Hepatic stellate cell (primary cell): ENCODE data around the gene MACROD2.

Source experiments
- DNase-seq: peaks from one replicate; pipeline ENCODE4 v3.0.0; 2011; ENCODE audit warnings: low spot score

The MACROD2 gene

GRCh38 chr20:14531786-14532185, 536.5 kb downstream of the MACROD2 start:
- DNase-seq, result no peak

- no peak for DNase-seq
Observed at GRCh38 chr20:14536738-14537137, 541.4 kb downstream of the MACROD2 start.

- DNase-seq, result no peak
Observed at GRCh38 chr20:14538433-14538832, 543.1 kb downstream of the MACROD2 start.

GRCh38 chr20:14543040-14543439, 547.7 kb downstream of the MACROD2 start:
- no peak for DNase-seq

- no peak for DNase-seq
Observed at GRCh38 chr20:14544688-14545087, 549.4 kb downstream of the MACROD2 start.

GRCh38 chr20:14550655-14551054, 555.3 kb downstream of the MACROD2 start:
- DNase-seq, result no peak

- no peak for DNase-seq
Observed at GRCh38 chr20:14553774-14554534, 558.6 kb downstream of the MACROD2 start.

- no peak for DNase-seq
Observed at GRCh38 chr20:14555676-14556075, 560.4 kb downstream of the MACROD2 start.

GRCh38 chr20:14556206-14556605, 560.9 kb downstream of the MACROD2 start:
- no peak for DNase-seq

GRCh38 chr20:14559612-14560011, 564.3 kb downstream of the MACROD2 start:
- DNase-seq, result no peak

GRCh38 chr20:14561741-14562221, 566.5 kb downstream of the MACROD2 start:
- DNase-seq, result no peak

GRCh38 chr20:14562981-14563380, 567.7 kb downstream of the MACROD2 start:
- DNase-seq, result no peak

GRCh38 chr20:14566505-14566904, 571.2 kb downstream of the MACROD2 start:
- no peak for DNase-seq

GRCh38 chr20:14568225-14568624, 572.9 kb downstream of the MACROD2 start:
- no peak for DNase-seq

- DNase-seq, result no peak
Observed at GRCh38 chr20:14568701-14569100, 573.4 kb downstream of the MACROD2 start.

GRCh38 chr20:14569641-14570040, 574.3 kb downstream of the MACROD2 start:
- no peak for DNase-seq

GRCh38 chr20:14570811-14571210, 575.5 kb downstream of the MACROD2 start:
- DNase-seq, result no peak

- DNase-seq, result no peak
Observed at GRCh38 chr20:14573676-14574075, 578.4 kb downstream of the MACROD2 start.

GRCh38 chr20:14576196-14576877, 581.0 kb downstream of the MACROD2 start:
- DNase-seq, result no peak

GRCh38 chr20:14580418-14581074, 585.2 kb downstream of the MACROD2 start:
- no peak for DNase-seq

- no peak for DNase-seq
Observed at GRCh38 chr20:14581731-14582130, 586.4 kb downstream of the MACROD2 start.

- DNase-seq, result no peak
Observed at GRCh38 chr20:14582855-14583254, 587.5 kb downstream of the MACROD2 start.

GRCh38 chr20:14583413-14583812, 588.1 kb downstream of the MACROD2 start:
- no peak for DNase-seq
